Choroid plexus epithelial cell (primary cell): ENCODE measurements around the gene GOSR2.

ENCODE experiments used
- DNase-seq: peaks from one replicate; pipeline ENCODE4 v3.0.0-alpha.2; 2010; ENCODE audit warnings: low read depth
- H3K4me3 ChIP-seq: 2 replicates; pipeline ENCODE4 v1.5.1; 2011; ENCODE audit warnings: low read depth, mild to moderate bottlenecking, control low read depth, low read length, moderate library complexity
- TF ChIP-seq, protein P1 (sequence below): conservative IDR thresholded peaks from 2 replicates; pipeline ENCODE4 v1.5.1; 2011; ENCODE audit warnings: low read depth, mild to moderate bottlenecking, control low read depth, inconsistent platforms, low read length, moderate library complexity

GOSR2 gene

DNA sequence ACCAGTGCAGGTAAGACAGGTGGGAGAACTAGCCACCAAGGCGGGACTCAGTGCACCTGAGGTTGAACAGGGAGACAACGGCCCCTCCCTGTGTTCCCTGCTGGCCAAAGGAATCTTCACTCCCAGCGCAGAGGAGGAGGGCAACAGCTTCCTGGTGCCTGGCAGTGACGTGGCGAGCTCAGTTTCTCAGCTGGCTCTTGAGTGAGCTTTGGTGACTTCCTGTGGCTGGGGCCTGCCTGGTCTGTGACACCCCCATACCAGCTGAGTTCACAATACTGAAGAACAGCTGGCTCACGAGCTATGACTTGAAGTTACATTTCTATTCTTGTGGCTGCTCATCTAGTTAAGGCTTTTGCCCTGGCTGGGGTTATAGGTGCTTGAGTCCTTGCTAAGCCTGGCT is 45.5 kb upstream of the GOSR2 start:
- DNase-seq = no peak

DNA sequence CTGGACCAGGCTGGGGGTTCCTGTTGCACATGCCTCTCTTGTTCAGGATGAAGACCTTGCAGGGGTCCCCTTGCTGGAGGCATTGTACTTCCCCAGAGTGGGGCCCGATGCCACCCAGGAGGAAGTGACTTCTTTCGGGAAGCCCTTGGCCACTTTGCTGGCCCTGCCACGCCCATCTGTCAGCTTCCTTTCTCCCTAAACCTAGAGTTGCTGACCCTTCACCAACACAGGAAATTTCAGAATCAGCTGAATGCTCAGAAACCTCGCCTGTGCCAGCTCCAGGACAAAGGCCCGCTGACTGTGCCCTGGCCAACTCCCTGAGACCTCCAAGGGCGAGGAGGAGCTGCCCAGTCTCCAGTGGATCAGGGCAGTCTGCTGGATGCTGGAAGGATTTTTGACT is 44.9 kb upstream of the GOSR2 start:
- TF ChIP-seq, protein P1, sequence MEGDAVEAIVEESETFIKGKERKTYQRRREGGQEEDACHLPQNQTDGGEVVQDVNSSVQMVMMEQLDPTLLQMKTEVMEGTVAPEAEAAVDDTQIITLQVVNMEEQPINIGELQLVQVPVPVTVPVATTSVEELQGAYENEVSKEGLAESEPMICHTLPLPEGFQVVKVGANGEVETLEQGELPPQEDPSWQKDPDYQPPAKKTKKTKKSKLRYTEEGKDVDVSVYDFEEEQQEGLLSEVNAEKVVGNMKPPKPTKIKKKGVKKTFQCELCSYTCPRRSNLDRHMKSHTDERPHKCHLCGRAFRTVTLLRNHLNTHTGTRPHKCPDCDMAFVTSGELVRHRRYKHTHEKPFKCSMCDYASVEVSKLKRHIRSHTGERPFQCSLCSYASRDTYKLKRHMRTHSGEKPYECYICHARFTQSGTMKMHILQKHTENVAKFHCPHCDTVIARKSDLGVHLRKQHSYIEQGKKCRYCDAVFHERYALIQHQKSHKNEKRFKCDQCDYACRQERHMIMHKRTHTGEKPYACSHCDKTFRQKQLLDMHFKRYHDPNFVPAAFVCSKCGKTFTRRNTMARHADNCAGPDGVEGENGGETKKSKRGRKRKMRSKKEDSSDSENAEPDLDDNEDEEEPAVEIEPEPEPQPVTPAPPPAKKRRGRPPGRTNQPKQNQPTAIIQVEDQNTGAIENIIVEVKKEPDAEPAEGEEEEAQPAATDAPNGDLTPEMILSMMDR = no peak
- no peak for DNase-seq
- no peak overlapping the region for H3K4me3 ChIP-seq

More for the DNA sequence above, 45.5 kb upstream of the GOSR2 start:
- no peak overlapping the region for H3K4me3 ChIP-seq
- TF ChIP-seq, protein P1 = no peak

DNA sequence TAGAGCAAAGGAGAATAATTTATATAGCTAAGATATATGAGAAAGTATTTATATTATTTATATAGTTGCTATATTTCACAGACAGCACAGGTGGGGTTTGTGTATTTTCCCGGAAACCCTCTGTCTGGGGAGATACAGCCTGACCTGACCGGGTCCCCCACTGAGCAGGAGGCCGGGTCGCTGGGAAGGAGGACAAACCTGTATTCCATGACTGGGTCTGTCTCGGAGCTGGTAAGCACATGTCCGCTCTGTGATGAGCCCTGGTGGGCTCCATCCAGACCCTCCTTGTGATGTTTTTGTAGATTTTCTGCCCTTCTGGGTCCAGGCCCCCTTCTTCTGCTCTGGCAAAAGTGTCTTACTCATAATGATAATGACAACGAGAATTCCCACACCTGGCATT is 43.9 kb upstream of the GOSR2 start:
- no peak for DNase-seq
- TF ChIP-seq, protein P1 = no peak
- no peak overlapping the region for H3K4me3 ChIP-seq

DNA sequence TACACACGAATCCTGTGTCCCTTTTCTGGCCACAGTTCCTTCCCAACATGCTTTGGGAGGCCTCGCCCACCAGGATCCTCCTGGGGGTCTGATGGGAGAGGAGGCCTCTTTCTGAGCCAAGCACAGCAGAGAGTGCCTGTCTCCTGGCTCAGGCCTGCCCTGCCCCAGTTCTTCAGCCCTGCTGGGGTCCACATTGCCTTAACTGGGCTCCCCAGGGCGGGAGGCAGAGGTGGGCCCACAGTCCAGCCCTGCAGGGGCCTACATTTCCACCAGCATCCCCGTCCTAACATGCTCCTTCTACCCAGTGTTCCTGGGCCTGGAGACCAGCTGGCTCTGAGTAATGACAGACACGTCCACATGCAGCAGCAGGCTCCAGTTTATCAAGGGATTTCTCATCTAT is 41.9 kb upstream of the GOSR2 start:
- no peak overlapping the region for H3K4me3 ChIP-seq
- DNase-seq = no peak
- TF ChIP-seq, protein P1 = no peak

DNA sequence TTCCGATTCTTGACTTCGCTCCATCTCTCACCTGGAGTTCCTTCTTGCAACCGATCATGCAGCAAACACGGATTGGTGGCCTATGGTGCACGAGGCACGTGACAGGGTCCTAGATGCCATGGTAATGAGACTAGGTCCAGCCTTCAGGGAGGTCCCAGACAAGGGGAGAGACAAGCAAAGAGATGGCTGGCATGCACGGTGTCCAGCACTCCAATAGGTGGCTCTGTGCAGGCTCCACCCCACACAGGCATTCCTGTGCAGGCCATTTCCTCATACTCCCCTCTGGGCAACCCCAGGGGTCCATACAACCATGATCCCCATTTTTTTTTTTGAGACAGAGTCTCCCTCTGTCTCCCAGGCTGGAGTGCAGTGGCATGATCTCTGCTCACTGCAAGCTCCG is 40.3 kb upstream of the GOSR2 start:
- TF ChIP-seq, protein P1 = no peak
- no peak for DNase-seq
- no peak overlapping the region for H3K4me3 ChIP-seq

DNA sequence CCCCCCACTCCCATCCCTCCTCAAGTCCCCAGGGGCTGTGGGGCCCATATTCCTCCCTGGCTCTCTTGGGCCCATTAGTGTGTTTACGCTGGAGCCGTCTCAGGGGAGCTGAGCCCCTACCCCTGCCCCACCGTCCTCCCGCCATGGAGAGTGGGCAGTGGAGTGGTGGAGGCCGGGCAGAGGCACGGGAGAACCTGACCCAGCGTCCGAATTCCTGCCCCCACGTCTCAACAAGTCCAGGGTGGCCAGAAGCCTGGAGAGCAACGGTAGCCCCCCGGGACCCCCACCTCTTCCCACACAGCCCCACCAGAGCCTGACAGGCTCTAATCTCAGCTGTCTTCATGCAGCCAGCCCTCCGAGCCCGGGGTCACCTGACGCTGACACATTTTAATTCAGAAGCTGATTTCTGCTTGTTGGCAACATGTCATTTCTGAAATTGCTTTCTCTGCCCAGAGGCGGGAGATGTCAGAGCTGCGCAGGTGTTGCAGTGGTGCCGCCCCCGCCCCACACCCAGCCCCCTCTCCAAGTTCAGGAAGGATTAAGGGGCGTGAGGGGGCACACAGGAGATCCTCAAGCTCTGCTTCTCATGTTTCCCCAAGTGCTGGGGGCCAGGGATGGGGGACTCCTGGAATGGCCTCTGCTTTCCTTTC is 39.0 kb upstream of the GOSR2 start:
- no peak for DNase-seq
- H3K4me3 ChIP-seq = no peak overlapping the region
- TF ChIP-seq, protein P1 = no peak

DNA sequence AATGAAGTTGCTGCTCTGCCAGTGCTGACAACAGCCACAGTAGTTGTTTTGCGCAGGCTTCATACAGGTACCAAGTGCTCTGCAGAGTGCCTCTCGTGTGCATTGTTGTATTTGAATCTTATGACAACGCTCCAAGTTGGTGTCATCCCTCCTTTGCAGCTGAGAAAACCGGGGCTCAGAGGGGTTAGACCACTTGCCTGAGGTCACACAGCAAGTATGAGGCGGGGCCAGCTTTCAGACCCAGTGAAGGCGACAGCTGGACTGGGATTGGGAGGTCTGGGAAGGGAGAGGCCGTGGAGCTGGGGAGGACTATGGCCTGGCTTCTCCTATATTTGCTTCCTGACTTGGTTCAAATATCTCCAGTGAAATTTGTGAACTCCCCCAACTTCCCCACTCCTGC is 38.4 kb upstream of the GOSR2 start:
- H3K4me3 ChIP-seq = no peak overlapping the region
- TF ChIP-seq, protein P1 = no peak
- no peak for DNase-seq
